Measurements from ENCODE around the gene HMOX1.

GRCh38 chr22:35404176-35404575 lies 23.3 kb downstream of the HMOX1 start:
- TF ChIP-seq FOXA2 (IDR thresholded peaks at IDR 0.05) (no peak), CTCF (IDR thresholded peaks at IDR 0.05; ENCODE audit: low read depth, low read length, missing input control) (no peak), GABPA (IDR thresholded peaks at IDR 0.05 in 1 of 2, conservative IDR thresholded peaks at IDR 0.05 in 1 of 2) (no peak), ATF3 (IDR thresholded peaks at IDR 0.05) (no peak)
